Measurements from ENCODE around the gene TPM4. TPM values are rescaled to one million over a fixed set of nuclear protein-coding genes. Genes with fewer than 3 reads are reported as not detected.

The TPM4 gene
- total and polyA plus RNA-seq, 2 of the 13 experiments (the other 11 are each of a cell fraction or from before 2014, with no cell fraction given): 180 to 188 TPM

DNA sequence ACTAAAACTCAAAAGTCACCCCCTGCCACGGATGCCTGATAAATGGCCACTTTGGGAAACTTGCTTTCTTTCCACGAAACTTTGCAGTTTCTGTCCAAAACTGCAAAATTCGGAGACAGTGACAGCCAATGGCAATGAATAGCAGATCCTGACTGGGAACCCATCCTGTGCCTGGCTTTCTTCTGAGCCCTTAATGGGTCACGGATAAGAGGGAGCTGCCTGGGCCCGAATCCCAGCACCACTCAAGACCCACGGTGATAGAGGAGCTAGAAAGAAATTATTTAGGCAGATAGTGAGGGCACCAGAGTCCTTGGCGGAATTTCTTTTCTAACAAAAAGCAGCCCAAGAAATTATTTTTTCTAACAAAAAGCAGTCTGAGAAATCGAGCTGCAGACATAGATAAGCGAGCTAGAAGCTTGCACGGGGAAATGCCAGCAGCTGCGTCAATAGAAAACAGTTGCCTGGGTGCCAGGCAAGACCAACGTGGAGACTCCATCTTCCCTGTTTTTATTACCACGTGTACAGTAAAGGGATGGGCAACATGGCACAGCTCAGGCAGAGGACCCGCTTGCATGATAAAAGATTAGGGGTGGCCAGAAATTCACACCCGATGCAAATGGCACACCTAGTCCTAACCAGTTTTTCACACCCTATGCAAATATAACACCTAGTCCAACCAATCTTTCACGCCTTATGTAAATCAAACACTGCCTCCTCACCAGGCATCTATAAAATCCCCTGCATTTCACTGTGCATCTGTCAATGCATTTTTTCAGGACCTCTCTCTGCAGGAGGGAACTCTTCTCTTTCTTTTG lies 60.1 kb downstream of the TPM4 start:
- no peak for DNase-seq (ENCODE audit: low spot score)
- in situ Hi-C loops (cut with HindIII; ENCODE audit: extremely low pct_ligation_motif_present, low pct_unique_long_range_greater_than_20kb): no loop called here
- POLR2A ChIA-PET: interaction anchor here (1.2 kb wide), 1 partner anchor 25 kb away, joined by 3 read pairs; no protein-coding TSS in a partner anchor
- H3K9ac ChIP-seq (ENCODE audit: insufficient read depth, low read depth, low read length): no peak overlapping the region
- TSS peak; percentile 20 for BruUV-seq (replicated peaks)
- no peaks in the 10 kb centered on the region for H4K20me1 ChIP-seq (ENCODE audit: insufficient read depth, low read length)
- H3K4me1 ChIP-seq (ENCODE audit: insufficient read depth, low read length): no peaks in the 10 kb centered on the region
- no peaks in the 10 kb centered on the region for H3K27me3 ChIP-seq (ENCODE audit: control insufficient read depth in 1 of 2, insufficient read depth in 2 of 2, low read length in 2 of 2)
- intact Hi-C loops (cut with micrococcal nuclease; ENCODE audit: unreplicated experiment): no loop called here
- no peak for FAIRE-seq
- no peaks in the 10 kb centered on the region for H3K79me2 ChIP-seq (ENCODE audit: insufficient read depth, low read length)
- H2AFZ ChIP-seq (ENCODE audit: low read length): no peak overlapping the region
- no peak overlapping the region for H3K27ac ChIP-seq (ENCODE audit: extremely low read length, insufficient read depth, low read length)
- CTCF ChIA-PET (ENCODE audit: low intra/inter-chr PET ratio, low total read pairs): no interaction called here
- no peak overlapping the region for H3K4me2 ChIP-seq (ENCODE audit: low read depth, low read length)
- 42% methylated on average over 15 of the region's 16 CpGs for WGBS (ENCODE audit: low lambda C conversion rate)
- peaks cover 13 to 29% of the 10 kb centered on the region in 2 experiments; a peak in 4 of 5 replicates for H3K36me3 ChIP-seq (replicated peaks in 1 of 2; ENCODE audit: control insufficient read depth in 1 of 2, insufficient read depth in 2 of 2, low read length in 2 of 2)
- TF ChIP-seq HDAC2 (CRISPR knock-in tag; IDR thresholded peaks at IDR 0.05) (no peak), ZKSCAN8 (CRISPR knock-in tag; IDR thresholded peaks at IDR 0.05; ENCODE audit: borderline replicate concordance) (no peak), MBD4 (IDR thresholded peaks at IDR 0.05; ENCODE audit: borderline replicate concordance, low read length) (no peak), KLF12 (CRISPR knock-in tag; IDR thresholded peaks at IDR 0.05; ENCODE audit: borderline replicate concordance) (no peak), KAT8 (CRISPR knock-in tag; IDR thresholded peaks at IDR 0.05) (no peak)
- TF ChIP-seq, protein P1, sequence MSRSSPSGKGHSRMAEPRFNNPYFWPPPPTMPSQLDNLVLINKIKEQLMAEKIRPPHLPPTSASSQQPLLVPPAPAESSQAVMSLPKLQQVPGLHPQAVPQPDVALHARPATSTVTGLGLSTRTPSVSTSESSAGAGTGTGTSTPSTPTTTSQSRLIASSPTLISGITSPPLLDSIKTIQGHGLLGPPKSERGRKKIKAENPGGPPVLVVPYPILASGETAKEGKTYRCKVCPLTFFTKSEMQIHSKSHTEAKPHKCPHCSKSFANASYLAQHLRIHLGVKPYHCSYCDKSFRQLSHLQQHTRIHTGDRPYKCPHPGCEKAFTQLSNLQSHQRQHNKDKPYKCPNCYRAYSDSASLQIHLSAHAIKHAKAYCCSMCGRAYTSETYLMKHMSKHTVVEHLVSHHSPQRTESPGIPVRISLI (CRISPR knock-in tag; IDR thresholded peaks at IDR 0.05; ENCODE audit: borderline replicate concordance): no peak
- no peaks in the 10 kb centered on the region for H3K9me3 ChIP-seq (ENCODE audit: low read length)
- no peak for ATAC-seq
- no peak overlapping the region for H3K4me3 ChIP-seq (replicated peaks in 1 of 3; ENCODE audit: insufficient read depth in 1 of 3, low read depth in 2 of 3, low read length in 3 of 3)

DNA sequence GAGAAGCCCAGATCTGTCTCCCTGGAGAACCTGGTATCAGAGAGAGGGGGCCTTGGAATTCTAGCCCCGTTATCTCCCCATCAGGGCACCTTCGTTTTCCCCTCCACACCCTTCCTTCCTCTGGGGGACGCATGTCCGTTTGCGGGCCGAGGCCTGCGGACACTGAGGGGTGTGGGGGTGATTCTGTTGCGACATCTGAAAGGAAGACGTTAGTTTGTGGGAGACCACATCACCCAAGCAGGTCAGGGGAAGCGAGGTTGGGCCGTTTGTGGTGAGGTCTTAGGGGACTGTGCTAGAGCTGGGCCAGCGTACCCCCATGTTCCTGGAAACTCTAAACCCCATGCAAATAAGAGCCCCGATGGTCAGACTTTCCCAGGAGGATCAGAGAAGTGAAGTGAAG lies 63.5 kb downstream of the TPM4 start:
- DNase-seq (ENCODE audit: low spot score) (no peak), ATAC-seq (no peak), FAIRE-seq (no peak)
- ChIA-PET CTCF (ENCODE audit: low intra/inter-chr PET ratio, low total read pairs) (no interaction called here), POLR2A (interaction anchor here (0.6 kb wide), 1 partner anchor 50 kb away, joined by 3 read pairs; no protein-coding TSS in a partner anchor)
- Histone ChIP-seq H3K9me3 (ENCODE audit: low read length) (no peaks in the 10 kb centered on the region), H3K27me3 (ENCODE audit: control insufficient read depth in 1 of 2, insufficient read depth in 2 of 2, low read length in 2 of 2) (no peaks in the 10 kb centered on the region), H4K20me1 (ENCODE audit: insufficient read depth, low read length) (no peaks in the 10 kb centered on the region), H3K9ac (ENCODE audit: insufficient read depth, low read depth, low read length) (no peak overlapping the region), H3K36me3 (replicated peaks in 1 of 2; ENCODE audit: control insufficient read depth in 1 of 2, insufficient read depth in 2 of 2, low read length in 2 of 2) (no peaks in the 10 kb centered on the region; a peak in 1 of 5 replicates), H3K4me2 (ENCODE audit: low read depth, low read length) (0 out of 2 replicates have a peak overlapping the region, but pooled peaks have one; percentile 3), H3K4me3 (replicated peaks in 1 of 3; ENCODE audit: insufficient read depth in 1 of 3, low read depth in 2 of 3, low read length in 3 of 3) (no peak overlapping the region), H2AFZ (ENCODE audit: low read length) (no peak overlapping the region), H3K4me1 (ENCODE audit: insufficient read depth, low read length) (peaks cover 24% of the 10 kb centered on the region), H3K27ac (ENCODE audit: extremely low read length, insufficient read depth, low read length) (no peak overlapping the region), H3K79me2 (ENCODE audit: insufficient read depth, low read length) (no peaks in the 10 kb centered on the region)
- no peak for TF ChIP-seq THYN1 (CRISPR knock-in tag; IDR thresholded peaks at IDR 0.05; ENCODE audit: borderline replicate concordance, low read depth)
- TF ChIP-seq, protein P2, sequence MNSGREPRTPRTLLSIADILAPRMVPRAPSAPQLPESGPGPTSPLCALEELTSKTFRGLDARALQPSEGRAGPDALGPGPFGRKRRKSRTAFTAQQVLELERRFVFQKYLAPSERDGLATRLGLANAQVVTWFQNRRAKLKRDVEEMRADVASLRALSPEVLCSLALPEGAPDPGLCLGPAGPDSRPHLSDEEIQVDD (CRISPR knock-in tag; IDR thresholded peaks at IDR 0.05; ENCODE audit: borderline replicate concordance): no peak
- no peak for TF ChIP-seq AKAP8 (CRISPR knock-in tag; IDR thresholded peaks at IDR 0.05)
- TF ChIP-seq TP53 (CRISPR knock-in tag; conservative IDR thresholded peaks at IDR 0.05): no peak
- in situ Hi-C loops (cut with HindIII; ENCODE audit: extremely low pct_ligation_motif_present, low pct_unique_long_range_greater_than_20kb): no loop called here
- no TSS peak for BruUV-seq (replicated peaks)
- intact Hi-C loops (cut with micrococcal nuclease; ENCODE audit: unreplicated experiment): no loop called here
- WGBS (ENCODE audit: low lambda C conversion rate): 41% methylated on average over 12 of the region's 13 CpGs

Measured in HepG2 (cell line).